Measurements from ENCODE around the gene SBF2.
"Not testable (repeated sequence)": the region's sequence is repeated elsewhere in the genome, so short reads cannot be mapped to it uniquely, and the experiment has no call there.

Gene SBF2

GRCh38 chr11:10066441-10066840 lies 227.6 kb downstream of the SBF2 start:
- no peak for DNase-seq (ENCODE audit: low read depth)

- no peak for DNase-seq (ENCODE audit: low read depth)
Observed at GRCh38 chr11:10064828-10065227, 229.2 kb downstream of the SBF2 start.

GRCh38 chr11:10058356-10058755 lies 235.7 kb downstream of the SBF2 start:
- peak; percentile 23 for DNase-seq (ENCODE audit: low read depth)

GRCh38 chr11:10051868-10052586 lies 242.0 kb downstream of the SBF2 start:
- DNase-seq (ENCODE audit: low read depth): no peak

- DNase-seq (ENCODE audit: low read depth): peak; percentile 84
Observed at GRCh38 chr11:10050561-10050960, 243.5 kb downstream of the SBF2 start.

- DNase-seq (ENCODE audit: low read depth): no peak
Observed at GRCh38 chr11:10049756-10050155, 244.3 kb downstream of the SBF2 start.

- no peak for DNase-seq (ENCODE audit: low read depth)
Observed at GRCh38 chr11:10048350-10048749, 245.7 kb downstream of the SBF2 start.

- DNase-seq (ENCODE audit: low read depth): peak; percentile 18
Observed at GRCh38 chr11:10044618-10045017, 249.4 kb downstream of the SBF2 start.

- DNase-seq (ENCODE audit: low read depth): no peak
Observed at GRCh38 chr11:10042699-10043098, 251.3 kb downstream of the SBF2 start.

- no peak for DNase-seq (ENCODE audit: low read depth)
Observed at GRCh38 chr11:10041748-10042446, 252.1 kb downstream of the SBF2 start.

GRCh38 chr11:10041332-10041731 lies 252.7 kb downstream of the SBF2 start:
- no peak for DNase-seq (ENCODE audit: low read depth)

- DNase-seq (ENCODE audit: low read depth): no peak
Observed at GRCh38 chr11:10038521-10039302, 255.3 kb downstream of the SBF2 start.

- not testable (repeated sequence) for DNase-seq (ENCODE audit: low read depth)
Observed at GRCh38 chr11:10035932-10036331, 258.1 kb downstream of the SBF2 start.

- peak; percentile 58 for DNase-seq (ENCODE audit: low read depth)
Observed at GRCh38 chr11:10032935-10033334, 261.1 kb downstream of the SBF2 start.

- DNase-seq (ENCODE audit: low read depth): no peak
Observed at GRCh38 chr11:10030122-10030490, 263.9 kb downstream of the SBF2 start.

- DNase-seq (ENCODE audit: low read depth): no peak
Observed at GRCh38 chr11:10029386-10030121, 264.5 kb downstream of the SBF2 start.

GRCh38 chr11:10026514-10026913 lies 267.5 kb downstream of the SBF2 start:
- peak; percentile 48 for DNase-seq (ENCODE audit: low read depth)

- DNase-seq (ENCODE audit: low read depth): no peak
Observed at GRCh38 chr11:10023212-10023611, 270.8 kb downstream of the SBF2 start.

GRCh38 chr11:10022764-10023163 lies 271.3 kb downstream of the SBF2 start:
- no peak for DNase-seq (ENCODE audit: low read depth)

- DNase-seq (ENCODE audit: low read depth): no peak
Observed at GRCh38 chr11:10021563-10021962, 272.5 kb downstream of the SBF2 start.

GRCh38 chr11:10019906-10020682 lies 273.9 kb downstream of the SBF2 start:
- no peak for DNase-seq (ENCODE audit: low read depth)
